HG03175 (cell line): ENCODE data around the gene CLMP.
A peak's percentile ranks its signal among the peaks of the same experiment; 100 is the strongest.
"Not testable (repeated sequence)": the region's sequence is repeated elsewhere in the genome, so short reads cannot be mapped to it uniquely, and the experiment has no call there.

Source experiments
- ATAC-seq: cut with Tn5 transposase; IDR thresholded peaks from one replicate; pipeline ENCODE4 v1.9.1; 2021; ENCODE audit warnings: mild to moderate bottlenecking, moderate library complexity; ENCODE audit not compliant: unreplicated experiment

CLMP gene

DNA sequence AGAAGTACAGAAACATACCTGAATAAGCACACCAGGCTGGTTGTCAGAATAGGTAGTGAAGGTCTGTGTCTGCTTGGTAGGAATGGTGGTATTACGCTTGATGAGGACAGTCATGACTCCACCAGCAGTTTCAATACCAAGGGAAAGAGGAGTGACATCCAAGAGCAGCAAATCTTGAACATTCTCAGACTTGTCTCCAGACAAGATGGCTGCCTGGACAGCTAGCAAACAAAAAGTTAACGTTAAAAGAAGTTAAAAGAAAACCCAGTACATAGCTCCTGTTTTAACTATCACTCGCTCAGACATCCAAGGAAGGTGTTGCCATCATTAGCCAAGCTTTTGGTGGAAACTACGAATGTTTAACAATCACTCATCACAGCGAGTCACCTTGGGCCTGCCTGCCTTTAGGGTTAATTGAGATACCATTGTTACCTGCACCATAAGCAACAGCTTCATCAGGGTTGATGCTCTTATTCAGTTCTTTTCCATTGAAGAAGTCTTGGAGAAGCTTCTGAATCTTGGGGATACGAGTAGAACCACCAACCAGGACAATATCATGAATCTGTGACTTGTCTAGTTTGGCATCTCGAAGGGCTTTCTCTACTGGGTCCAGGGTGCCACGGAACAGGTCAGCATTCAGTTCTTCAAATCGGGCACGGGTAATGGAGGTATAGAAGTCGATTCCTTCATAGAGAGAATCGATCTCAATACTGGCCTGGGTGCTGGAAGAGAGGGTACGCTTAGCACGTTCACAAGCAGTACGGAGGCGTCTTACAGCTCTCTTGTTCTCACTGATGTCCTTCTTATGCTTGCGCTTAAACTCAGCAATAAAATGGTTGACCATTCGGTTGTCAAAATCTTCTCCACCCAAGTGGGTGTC is 135.8 kb downstream of the CLMP start:
- not testable (repeated sequence) for ATAC-seq

DNA sequence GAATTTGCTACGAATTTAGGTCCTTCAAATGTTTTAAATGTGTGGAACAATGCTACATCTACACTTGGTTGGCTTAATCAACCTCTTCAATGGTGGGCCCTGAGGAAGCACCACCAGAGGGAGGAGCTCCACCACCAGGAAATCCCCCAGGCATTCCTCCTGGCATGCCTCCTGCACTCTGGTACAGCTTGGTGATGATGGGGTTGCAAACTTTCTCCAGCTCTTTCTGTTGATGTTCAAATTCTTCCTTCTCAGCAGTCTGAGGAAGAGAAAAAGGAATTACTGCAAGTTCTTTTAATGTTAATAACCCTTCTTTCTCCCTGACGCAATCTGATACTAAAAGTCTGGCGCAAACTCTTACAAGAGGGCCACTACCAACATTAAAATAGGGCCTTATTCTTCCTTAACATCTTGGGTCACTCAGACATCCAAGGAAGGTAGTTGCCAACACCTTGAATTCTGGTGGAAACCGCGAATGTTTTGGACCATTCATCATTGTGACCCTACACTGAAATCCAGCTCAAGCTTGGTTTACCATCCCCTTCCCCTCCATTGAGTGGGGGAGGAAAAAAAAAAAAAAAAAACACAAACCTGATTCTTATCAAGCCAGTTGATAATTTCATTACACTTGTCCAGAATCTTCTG is 137.3 kb downstream of the CLMP start:
- no peak for ATAC-seq

DNA sequence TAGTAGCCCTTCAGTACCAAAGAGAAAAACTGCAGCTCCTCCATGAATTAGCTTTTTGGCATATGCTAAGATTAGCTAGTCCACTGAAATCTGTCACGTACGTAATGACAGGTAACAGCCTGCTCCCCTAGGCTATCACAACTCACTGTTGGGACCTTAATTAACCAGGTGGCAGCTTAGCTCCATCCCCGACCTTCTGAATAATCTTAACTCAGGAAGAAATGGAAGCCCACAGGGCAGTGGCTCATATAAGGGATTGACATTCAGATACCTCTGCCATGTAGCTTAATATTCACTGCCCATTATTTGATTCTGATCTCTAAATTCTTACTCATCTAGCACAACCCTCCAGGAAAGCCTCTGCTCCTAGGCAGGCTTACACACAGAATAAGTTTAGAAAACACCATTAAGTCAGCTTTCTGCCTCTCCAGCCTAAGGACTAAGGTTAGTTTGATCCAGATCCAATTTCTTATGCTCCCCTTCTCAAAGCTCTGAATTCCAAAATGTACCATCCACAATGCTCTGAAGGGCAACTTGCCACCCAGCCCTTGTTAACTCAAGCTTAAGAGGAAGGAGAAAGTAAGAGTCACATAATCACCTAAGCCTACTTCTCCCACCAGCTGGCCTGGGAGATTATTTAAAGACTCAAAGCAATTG is 138.1 kb downstream of the CLMP start:
- no peak for ATAC-seq

DNA sequence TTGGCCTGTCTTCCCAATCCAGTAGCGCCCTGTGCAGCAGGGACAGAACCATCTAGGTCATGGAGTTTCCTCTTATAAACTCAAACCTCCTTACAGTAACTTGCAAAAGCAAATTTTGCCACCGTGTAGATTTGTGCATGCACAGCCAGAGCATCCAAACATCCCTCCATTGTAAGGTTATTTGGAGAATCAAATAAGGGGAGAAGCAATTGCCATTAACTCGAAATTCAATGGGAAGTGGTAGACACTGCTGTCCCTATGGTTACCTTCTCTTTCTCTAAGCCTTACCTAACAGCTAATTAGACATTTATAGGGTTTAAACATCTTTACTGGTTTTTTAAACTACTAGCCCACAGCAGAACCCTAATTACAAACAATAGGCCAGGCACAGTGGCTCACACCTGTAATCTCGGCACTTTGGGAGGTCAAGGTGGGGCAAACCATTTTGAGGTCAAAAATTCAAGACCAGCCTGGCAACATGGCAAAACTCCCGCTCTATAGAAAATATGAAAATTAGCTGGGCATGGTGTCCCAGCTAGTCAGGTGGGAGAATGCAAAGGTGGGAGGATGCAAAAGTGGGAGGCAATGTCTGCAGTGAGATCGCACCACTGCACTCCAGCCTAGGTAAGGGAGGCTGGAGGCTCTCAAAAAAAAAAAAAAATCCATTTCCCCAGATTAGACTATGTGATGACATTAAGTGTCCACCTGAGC is 139.7 kb downstream of the CLMP start:
- no peak for ATAC-seq

DNA sequence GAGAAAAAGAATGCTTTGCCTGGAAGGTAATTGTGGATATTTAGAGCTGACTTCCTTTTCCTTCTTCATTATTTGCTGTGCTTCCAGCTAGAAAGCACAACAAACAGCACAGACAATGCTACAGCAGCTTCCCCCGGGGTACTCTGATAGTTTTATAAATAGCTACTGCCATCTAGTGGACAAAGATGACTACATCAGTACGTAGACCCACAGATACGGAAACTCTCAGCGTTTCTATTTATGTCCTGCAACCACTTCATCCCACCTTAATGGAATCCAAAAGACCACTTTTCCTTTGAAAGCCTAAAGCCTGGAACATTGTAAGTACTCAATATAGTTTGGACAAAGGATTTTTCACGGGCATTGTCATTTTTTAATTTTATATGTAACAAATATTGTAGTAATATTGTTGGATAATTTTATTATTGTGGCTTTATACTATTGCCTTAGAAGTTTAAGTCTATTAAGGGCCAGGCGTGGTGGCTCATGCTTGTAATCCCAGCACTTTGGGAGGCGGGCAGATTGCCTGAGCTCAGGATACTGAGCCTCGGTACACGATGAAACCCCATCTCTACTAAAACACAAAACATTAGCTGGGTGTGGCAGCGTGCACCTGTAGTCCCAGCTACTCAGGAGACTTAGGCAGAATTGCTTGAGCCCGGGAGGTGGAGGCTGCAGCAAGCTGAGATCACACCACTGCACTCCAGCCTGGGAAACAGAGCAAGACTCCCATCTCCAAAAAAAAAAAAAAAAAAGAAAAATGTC is 140.6 kb downstream of the CLMP start:
- peak; percentile 65 for ATAC-seq

DNA sequence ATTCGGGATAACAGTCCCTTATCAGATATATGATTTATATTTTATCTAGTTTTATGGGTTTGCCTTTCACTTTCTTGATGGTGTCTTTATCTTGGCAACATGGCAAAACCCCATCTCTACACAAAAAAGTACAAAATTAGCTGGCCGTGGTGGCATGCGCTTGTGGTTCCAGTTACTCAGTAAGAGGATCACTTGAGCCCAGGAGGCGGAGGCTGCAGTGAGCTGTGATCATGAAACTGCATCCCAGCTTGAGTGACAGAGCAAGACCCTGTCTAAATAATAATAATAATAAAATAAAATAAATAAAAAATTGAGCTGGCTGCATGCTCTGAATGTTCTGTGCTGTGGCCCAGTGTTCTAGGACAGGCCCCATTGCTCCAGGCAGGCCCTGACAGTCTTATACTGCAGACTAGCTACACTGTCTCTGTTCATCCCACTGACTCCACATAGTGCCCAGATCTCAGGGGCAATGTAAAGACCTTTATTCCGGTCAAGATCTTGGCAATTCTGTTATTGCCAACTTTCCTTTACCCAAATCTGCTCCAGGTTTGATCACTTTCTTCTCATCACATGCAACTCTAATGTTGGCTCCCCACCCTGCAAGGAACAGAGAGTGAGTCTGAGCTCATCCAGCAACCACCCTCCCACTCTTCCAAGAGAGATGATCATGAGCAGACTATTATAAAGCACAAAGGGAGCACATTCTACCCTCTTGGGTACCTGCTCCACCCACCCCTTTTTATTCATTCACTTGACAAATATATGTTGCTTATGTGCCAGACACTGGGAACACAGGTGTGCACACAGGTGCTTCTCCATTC is 141.9 kb downstream of the CLMP start:
- ATAC-seq = no peak

DNA sequence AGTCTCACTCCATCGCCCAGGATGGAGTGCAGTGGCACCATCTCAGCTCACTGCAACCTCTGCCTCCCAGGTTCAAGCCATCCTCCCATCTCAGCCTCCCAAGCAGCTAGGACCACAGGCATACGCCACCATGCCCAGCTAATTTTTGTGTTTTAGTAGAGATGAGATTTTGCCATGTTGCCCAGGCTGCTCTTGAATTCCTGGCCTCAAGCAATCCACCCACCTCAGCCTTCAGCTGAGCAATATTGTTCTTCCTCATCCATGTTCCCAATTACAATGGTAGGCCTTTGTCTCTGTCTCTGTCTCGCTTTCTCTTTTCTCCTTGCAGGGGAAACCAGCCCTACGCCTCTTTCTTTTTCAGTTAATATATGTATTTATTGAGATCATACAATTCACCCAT is 143.4 kb downstream of the CLMP start:
- no peak for ATAC-seq

DNA sequence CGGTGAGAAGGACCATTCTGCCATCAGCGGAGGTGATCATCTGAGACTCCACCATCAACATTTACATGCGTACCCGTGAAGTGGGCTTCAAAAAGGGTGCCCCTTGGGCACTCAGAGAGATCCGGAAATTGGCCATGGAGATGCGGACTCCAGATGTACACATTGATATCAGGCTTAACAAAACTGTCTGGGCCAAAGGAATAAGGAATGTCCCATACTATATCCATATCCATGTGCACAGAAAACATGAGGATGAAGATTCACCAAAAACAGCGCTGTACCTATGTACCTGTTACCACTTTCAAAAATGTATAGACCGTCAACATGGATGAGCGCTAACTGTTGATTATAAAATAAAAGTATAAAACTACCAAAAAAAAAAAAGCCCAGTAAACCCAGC is 143.9 kb downstream of the CLMP start:
- ATAC-seq = no peak

DNA sequence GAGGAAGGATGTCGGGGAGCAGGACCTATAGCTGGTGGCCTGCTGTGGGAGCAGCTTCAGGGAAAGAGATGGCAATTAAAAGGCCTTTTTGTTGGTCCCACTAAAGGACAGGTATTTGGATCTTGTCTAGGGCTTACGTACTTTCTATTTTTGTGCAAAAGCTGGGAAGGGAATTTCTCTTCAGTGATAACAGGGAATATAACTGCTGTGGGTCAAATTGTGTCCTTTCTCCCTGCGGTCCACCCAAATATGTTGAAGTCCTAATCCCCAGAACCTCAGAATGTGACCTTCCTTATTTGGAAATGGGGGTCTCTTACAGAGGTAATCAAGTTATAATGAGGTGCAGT is 147.1 kb downstream of the CLMP start:
- ATAC-seq = no peak

DNA sequence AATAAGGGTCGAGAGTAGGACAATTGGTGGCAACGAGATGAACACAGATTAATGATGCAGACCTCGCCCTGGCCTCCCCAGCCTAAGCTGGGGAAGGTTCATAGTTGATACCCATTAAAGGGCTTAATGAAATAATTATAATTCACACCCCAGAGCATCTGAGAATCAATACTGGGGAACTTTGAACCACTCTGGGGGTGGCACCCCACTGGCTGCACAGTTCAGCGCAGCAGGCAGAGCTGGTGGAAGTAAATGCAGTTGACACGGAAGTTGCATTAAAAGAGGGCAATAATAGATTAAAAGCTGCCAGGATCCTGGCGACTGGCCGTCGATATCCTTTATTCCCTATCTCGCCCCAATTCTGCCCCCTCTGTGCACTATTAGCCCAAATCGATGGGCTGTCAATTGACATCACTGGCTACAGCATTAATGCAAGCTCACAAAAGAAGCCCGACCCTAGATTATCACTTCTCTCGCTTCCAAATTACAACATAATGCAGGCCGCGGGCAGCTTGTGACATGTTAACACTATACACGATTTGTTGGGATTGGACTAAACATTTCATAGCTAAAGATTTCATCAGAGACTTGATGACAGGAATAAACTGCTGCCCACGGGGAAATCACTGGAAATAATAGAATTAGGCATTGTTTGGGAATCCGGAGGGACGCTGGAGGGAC is 147.6 kb downstream of the CLMP start:
- ATAC-seq = no peak

DNA sequence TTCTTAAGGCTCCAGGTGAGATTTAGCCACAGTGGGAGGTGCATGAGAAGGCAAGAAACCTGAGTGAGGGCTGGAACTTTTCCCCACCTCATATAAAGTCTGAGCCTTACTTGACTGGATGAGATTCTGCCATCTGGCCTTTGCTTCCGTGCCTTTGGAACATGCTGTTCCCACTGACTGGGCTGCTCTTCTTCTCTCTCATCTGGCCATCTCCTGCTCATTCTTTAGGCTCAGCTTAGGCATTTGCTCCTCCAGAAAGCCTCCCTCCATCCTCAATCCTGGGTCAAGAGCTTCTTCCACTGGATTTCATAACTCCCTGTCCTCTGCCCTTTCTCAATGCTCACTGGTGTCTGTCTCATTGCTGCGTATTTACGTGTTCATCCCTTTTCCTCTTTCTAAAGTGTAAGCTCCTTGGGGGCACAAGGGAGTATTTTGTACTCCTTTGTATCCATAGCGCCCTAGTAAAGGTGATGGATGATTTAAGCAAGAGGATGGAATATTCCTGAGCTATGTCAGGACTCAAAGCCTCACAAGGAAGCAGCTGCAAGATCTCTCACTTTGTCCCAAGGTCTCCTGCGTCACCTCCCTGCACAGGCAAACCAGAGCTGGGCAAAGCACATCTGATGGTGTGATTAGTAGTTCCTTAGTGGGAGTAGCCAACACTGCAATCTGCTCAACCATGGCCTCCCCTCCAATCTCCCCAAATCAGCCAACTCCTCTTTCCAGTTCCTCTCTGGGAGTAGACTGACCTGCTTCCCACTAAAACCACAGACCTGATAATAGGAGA is 148.4 kb downstream of the CLMP start:
- no peak for ATAC-seq

DNA sequence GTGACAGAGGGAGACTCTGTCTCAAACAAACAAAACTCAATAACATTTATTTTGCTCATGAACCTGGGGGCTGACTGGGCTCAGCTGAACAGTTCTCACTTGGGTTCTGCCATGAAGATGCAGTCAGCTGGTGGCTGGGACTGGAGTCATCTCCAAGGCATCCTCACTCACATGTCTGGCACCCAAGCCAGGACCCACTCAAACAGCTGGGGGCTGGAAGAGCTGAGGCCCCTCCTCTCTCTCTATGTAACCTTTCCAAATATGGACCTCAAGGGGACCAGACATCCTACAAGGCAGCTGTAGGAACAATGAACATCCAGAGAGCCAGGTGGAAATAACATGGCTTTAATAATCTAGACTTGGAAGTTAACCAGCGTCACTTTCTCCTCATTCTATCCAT is 149.9 kb downstream of the CLMP start:
- ATAC-seq = no peak

DNA sequence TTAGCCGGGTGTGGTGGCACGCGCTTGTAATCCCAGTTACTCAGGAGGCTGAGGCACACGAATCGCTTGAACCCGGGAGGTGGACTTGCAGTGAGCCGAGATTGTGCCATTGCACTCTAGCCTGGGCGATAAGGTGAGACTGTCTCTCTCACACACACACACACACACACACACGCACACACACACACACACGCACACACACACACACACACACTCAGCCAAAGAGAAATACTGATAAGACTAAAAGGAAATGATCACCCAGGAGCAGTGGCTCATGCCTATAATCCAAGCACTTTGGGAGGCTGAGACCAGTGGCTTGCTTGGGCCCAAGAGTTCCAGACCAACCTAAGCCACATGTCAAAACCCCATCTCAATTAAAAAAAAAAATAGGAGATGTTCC is 153.9 kb downstream of the CLMP start:
- ATAC-seq = no peak

DNA sequence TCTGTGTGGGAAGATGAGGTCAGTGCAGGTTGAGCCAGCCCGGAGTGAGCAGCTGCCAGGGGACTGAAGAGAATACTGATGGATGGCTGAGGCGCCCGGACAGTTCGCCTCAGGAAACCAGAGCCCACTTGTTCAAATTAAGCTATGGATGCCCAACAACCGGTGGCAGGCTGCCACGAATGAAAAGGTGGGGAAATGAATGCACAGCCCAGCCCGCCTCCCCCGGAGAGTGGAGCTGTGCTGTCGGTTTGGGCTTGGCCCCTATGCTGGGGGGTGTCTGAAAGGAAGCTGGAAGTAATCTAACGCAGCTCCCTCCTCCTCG is 155.0 kb downstream of the CLMP start:
- no peak for ATAC-seq

DNA sequence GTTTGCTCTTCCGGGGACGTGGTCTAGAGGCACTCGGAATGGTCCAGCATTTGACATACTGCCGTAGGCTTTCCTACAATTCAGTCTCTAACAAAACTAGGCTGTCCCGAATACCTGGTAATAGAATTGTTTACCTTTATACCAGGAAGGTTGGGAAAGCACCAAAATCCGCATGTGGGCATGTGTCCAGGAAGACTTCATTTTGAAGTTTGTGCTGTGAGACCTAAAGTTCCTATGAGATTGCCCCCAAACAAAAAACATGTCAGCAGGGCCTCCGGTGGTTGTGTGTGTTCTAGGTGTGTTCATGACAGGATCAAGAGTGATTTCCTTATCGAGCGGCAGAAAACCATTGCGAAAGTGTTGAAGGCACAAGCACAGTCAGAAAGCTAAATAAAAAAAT is 159.2 kb downstream of the CLMP start:
- no peak for ATAC-seq

DNA sequence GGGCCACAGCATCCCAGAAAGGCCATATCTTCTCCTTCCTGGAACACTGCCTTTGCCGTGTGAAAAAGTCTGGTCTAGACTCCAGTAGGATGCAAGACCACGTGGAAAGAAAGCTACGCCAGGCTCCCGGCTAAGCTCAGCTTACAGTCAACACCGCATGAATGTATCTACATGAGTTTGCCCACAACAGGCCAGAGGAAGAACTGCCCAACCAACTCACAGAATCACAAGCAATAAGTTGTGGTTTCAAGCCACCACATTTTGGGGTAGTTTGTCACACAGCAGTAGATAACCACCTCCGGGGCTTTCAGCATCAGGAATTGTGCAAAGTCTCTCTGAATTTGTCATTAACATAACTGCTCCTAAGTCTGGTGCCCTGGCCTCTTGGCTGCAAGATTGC is 160.5 kb downstream of the CLMP start:
- no peak for ATAC-seq

DNA sequence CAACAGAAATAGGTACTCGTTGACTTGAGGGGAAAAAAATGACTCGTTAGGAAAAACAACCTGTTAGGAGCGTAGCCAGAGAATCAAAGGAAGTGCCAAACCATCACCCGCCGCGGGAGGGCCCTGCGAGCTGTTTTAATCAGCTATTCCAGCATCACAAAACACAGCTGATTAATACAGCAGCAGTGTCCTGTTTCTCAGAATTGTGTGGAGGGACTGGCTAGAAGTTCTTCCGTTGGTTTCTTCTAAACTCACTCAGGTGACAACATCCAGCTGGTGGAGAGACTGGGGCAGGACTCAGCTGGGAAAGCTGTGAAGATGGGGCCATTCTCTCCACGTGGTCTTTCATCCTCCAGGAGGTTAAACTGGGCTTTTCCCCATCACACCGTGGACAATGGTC is 161.2 kb downstream of the CLMP start:
- ATAC-seq = no peak

DNA sequence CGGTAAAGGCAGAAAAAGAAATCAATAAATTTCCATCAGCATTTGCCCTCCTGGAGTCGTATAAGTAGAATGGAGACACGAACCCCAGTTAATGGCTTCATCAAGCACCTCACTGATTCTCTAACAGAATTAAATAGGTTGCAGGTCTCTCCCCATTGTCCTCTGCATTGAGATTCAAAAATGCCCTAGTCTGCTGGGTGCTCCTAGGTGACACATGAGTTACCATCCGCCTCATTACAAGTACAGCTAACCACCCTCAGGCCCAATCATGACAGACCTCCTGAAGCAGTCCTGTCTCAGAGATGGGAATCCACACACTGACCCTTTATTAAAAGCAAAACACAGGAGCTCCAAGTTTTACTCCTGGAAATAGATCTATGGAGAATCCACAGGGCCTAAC is 164.5 kb downstream of the CLMP start:
- ATAC-seq = no peak

DNA sequence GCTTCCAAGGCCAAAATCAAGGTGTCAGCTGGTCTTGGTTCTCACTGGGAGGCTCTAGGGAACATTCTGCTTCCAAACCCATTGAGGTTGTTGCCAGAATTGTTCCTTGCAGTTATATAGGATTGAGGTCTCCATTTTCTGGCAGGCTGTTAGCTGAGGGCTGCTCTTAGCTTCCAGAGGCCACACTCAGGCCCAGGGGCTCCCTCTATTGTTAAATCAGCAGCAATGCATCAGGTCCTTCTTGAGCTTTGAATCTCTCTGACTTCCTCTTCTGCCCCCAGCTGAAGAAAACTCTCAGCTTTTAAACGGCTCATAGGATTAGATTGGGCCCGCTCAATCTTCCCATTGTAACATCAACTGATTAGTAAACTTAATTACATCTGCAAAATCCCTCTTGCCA is 174.1 kb downstream of the CLMP start:
- ATAC-seq = peak; percentile 86
